Osteocyte (in vitro differentiated cells): ENCODE measurements around the gene SNX10. TPM values are rescaled to one million over a fixed set of nuclear protein-coding genes. Genes with fewer than 3 reads are reported as not detected.

Source experiments
- DNase-seq: peaks from one replicate; pipeline ENCODE4 v3.0.0; 2021; ENCODE audit warnings: mixed read lengths; ENCODE audit not compliant: unreplicated experiment; ENCODE audit errors: extremely low spot score
- H3K27ac Mint-ChIP-seq: one replicate; pipeline ENCODE4 v1.8.0; 2021; ENCODE audit warnings: mild to moderate bottlenecking, mixed read lengths; ENCODE audit not compliant: unreplicated experiment
- H3K27me3 Mint-ChIP-seq: one replicate; pipeline ENCODE4 v1.8.0; 2021; ENCODE audit warnings: mixed read lengths; ENCODE audit not compliant: unreplicated experiment
- H3K36me3 Mint-ChIP-seq: one replicate; pipeline ENCODE4 v1.8.0; 2021; ENCODE audit warnings: mixed read lengths; ENCODE audit not compliant: unreplicated experiment
- H3K4me1 Mint-ChIP-seq: one replicate; pipeline ENCODE4 v1.8.0; 2021; ENCODE audit warnings: mixed read lengths; ENCODE audit not compliant: unreplicated experiment
- H3K4me3 Mint-ChIP-seq: one replicate; pipeline ENCODE4 v1.8.0; 2021; ENCODE audit warnings: mild to moderate bottlenecking, moderate library complexity, mixed read lengths; ENCODE audit not compliant: unreplicated experiment
- H3K9me3 Mint-ChIP-seq: one replicate; pipeline ENCODE4 v1.8.0; 2021; ENCODE audit warnings: mixed read lengths; ENCODE audit not compliant: unreplicated experiment
- total RNA-seq: library from RNA; stranded (reverse); gene quantifications from 2 replicates; pipeline ENCODE4 v1.2.1, GENCODE V29; 2021
- TF ChIP-seq, protein P1 (sequence below): fragments of 200-600 bp; sonication (generic); IDR thresholded peaks from 2 replicates; pipeline ENCODE4 v1.5.0; 2021; ENCODE audit warnings: antibody characterized with exemption, mild to moderate bottlenecking, moderate library complexity

SNX10 gene
- total RNA-seq, 1 donor from 2014 or later: not detected

DNA sequence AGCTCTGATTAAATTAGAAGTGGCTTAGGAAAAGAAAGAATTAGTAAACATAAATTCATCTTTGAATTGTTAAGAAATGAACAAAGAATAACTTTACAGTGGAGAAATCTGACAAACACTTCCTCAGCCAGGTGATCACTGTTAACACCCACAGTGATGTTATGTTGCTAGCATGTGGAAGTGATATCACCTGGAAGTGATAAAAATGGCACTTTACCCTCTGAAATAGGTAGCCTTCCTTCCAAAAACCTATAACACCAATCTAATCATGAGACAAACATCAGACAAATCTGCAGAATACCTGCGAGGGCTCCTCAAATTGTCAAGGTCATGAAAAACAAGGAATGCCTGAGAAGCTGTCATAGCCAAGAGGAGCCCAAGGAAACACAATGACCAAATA is 59.5 kb downstream of the SNX10 start:
- no peaks in the 10 kb centered on the region for H3K4me1 Mint-ChIP-seq
- no peak overlapping the region for H3K4me3 Mint-ChIP-seq
- no peaks in the 10 kb centered on the region for H3K36me3 Mint-ChIP-seq
- DNase-seq: no peak
- H3K27me3 Mint-ChIP-seq: peaks cover 28% of the 10 kb centered on the region
- H3K27ac Mint-ChIP-seq: no peak overlapping the region
- no peaks in the 10 kb centered on the region for H3K9me3 Mint-ChIP-seq
- TF ChIP-seq, protein P1, sequence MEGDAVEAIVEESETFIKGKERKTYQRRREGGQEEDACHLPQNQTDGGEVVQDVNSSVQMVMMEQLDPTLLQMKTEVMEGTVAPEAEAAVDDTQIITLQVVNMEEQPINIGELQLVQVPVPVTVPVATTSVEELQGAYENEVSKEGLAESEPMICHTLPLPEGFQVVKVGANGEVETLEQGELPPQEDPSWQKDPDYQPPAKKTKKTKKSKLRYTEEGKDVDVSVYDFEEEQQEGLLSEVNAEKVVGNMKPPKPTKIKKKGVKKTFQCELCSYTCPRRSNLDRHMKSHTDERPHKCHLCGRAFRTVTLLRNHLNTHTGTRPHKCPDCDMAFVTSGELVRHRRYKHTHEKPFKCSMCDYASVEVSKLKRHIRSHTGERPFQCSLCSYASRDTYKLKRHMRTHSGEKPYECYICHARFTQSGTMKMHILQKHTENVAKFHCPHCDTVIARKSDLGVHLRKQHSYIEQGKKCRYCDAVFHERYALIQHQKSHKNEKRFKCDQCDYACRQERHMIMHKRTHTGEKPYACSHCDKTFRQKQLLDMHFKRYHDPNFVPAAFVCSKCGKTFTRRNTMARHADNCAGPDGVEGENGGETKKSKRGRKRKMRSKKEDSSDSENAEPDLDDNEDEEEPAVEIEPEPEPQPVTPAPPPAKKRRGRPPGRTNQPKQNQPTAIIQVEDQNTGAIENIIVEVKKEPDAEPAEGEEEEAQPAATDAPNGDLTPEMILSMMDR: no peak

DNA sequence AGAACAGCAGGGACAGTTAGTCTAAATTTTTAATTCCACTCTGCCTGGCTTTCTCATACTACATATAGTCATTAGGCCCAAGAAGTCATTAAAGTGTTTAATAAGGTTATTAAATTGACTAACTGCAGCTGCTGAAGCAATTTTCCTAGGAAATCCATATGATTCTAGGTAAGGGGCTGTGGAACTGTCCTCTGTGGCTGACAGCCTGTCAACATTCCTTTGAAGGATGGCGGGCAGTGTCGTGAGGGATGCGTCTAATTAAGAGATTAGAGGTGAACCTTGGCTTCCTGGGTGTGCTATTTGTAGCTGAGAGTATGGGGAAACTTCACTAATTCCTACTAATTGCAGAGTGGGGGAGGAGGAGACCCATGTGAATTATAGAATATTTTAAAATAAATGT is 64.6 kb downstream of the SNX10 start:
- no peak overlapping the region for H3K4me3 Mint-ChIP-seq
- no peak overlapping the region for H3K27ac Mint-ChIP-seq
- no peaks in the 10 kb centered on the region for H3K36me3 Mint-ChIP-seq
- no peak for DNase-seq
- no peaks in the 10 kb centered on the region for H3K4me1 Mint-ChIP-seq
- no peaks in the 10 kb centered on the region for H3K9me3 Mint-ChIP-seq
- H3K27me3 Mint-ChIP-seq: peaks cover 44% of the 10 kb centered on the region
- TF ChIP-seq, protein P1: no peak

DNA sequence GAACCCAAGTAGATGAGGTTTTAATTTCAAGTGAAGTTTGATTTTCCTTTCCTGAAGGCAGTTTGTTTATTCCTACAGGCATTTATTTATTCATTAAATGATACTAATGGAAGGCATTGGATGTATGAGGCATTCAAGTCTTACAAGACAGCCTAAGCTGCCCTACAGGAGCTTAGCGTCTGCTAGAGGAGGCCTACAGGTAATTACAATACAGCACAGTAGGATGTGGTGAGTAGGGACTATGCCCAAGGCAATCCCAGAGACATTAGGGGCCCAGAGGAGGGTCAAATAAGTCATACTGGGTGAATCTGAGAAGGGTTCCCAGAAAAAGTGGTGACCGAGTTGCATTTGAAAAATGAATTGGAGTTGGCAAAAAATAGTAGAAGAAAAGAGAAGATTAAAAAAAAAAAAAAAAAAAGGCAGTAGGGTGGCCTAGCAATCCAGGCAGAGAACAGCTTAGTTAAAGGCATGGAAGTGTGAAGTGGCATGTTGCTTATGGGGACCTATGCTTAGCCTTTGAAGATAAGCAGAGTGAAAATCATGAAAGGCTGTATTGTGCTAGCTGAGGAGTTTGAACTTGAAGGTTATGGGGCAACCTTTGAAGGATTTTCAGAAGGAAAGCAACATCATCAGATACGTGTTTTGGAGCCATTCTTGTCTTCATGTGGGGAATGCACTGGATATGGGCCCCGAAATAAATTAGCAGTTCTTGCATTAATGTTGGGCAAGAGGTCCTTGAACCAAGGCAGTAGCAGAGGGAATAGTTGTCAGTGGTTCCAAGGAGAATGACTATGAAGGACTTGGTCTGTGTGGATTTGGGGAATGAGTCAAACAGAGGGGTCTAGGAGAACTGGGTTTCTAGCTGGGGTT is 65.5 kb downstream of the SNX10 start:
- peaks cover 51% of the 10 kb centered on the region for H3K27me3 Mint-ChIP-seq
- TF ChIP-seq, protein P1: no peak
- H3K9me3 Mint-ChIP-seq: no peaks in the 10 kb centered on the region
- no peak overlapping the region for H3K4me3 Mint-ChIP-seq
- no peak for DNase-seq
- no peaks in the 10 kb centered on the region for H3K4me1 Mint-ChIP-seq
- no peaks in the 10 kb centered on the region for H3K36me3 Mint-ChIP-seq
- no peak overlapping the region for H3K27ac Mint-ChIP-seq

DNA sequence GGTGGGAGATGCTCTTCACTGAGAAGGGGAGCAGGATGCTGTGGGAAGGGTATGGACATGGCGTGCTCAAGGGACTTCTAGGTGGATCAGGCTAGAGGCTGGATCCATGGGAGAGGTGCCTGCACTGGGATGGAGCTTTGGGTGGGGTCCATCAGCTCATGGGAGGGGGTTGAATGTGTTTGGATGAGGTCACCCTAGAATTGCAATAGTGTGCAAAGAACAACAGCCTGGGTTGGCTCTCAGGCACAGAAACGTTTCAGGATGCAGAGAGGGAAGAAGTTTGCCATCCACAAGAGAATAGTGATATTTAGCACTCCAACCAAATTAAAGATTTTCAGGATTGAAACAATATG is 66.1 kb downstream of the SNX10 start:
- Mint-ChIP-seq H3K4me1 (no peaks in the 10 kb centered on the region), H3K4me3 (no peak overlapping the region), H3K27ac (no peak overlapping the region), H3K27me3 (peaks cover 54% of the 10 kb centered on the region), H3K36me3 (no peaks in the 10 kb centered on the region), H3K9me3 (no peaks in the 10 kb centered on the region)
- no peak for DNase-seq
- TF ChIP-seq, protein P1: no peak

DNA sequence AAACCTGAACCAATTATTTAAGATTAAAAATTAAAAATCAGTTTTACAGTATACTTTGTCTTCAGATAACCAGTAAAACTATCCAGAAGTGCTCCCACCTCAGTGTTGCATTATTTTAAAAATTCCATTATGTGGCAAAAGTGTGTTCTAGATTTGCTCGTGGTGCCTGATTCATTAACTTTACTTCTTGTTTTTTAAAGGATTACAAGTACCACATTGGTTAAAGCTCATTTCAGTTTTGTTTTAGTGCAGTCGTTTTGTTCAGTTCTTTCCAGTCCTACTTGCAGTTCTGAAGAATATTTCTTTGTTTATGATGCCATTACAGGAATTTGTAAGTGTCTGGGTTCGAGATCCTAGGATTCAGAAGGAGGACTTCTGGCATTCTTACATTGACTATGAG is 69.0 kb downstream of the SNX10 start:
- TF ChIP-seq, protein P1: no peak
- no peak for DNase-seq
- Mint-ChIP-seq H3K9me3 (no peaks in the 10 kb centered on the region), H3K27ac (no peak overlapping the region), H3K36me3 (no peaks in the 10 kb centered on the region), H3K27me3 (peaks cover 57% of the 10 kb centered on the region), H3K4me3 (no peak overlapping the region), H3K4me1 (no peaks in the 10 kb centered on the region)
